Panc1 (cell line): ENCODE data around the gene REXO5. TPM values are rescaled to one million over a fixed set of nuclear protein-coding genes. Genes with fewer than 3 reads are reported as not detected.

ENCODE experiments used
- ATAC-seq: fragments of 200-7000 bp; cut with Tn5 transposase; 2 replicates; pipeline ENCODE4 v1.9.1; 2020; ENCODE audit warnings: mild to moderate bottlenecking, moderate library complexity
- BruUV-seq: library from RNA; stranded (reverse); fragments of 400-500 nt; replicated peaks from 2 replicates; lab custom pipeline; 2021; lab: Mats Ljungman, UMichigan
- CTCF ChIA-PET: fragments of 300-600 bp; sonication (Branson Sonifier 250); formaldehyde crosslinking; loops from one replicate; lab custom pipeline; 2022; ENCODE audit warnings: antibody characterized with exemption; lab: Charles Lee
- POLR2A ChIA-PET: fragments of 300-600 bp; sonication (Branson Sonifier 250); formaldehyde crosslinking; loops from one replicate; lab custom pipeline; 2022; ENCODE audit warnings: antibody characterized with exemption; lab: Charles Lee
- DNase-seq: peaks from one replicate; pipeline ENCODE4 v3.0.0-alpha.2; 2010; ENCODE audit warnings: low read depth, low spot score
- H3K27ac ChIP-seq: 2 replicates; pipeline ENCODE4 v1.5.1; 2011; ENCODE audit warnings: mild to moderate bottlenecking, low read length, inconsistent platforms
- H3K27me3 ChIP-seq: fragments of 200-500 bp; sonication (Bioruptor generic); 2 replicates; pipeline ENCODE4 v1.6.0; 2014; ENCODE audit warnings: low read length, inconsistent platforms; ENCODE audit not compliant: control insufficient read depth, insufficient read depth
- H3K36me3 ChIP-seq: fragments of 200-500 bp; sonication (Bioruptor generic); 2 replicates; pipeline ENCODE4 v1.5.1; 2014; ENCODE audit warnings: inconsistent platforms, mild to moderate bottlenecking, low read length, moderate library complexity; ENCODE audit not compliant: control insufficient read depth, insufficient read depth
- H3K4me1 ChIP-seq: 2 replicates; pipeline ENCODE4 v1.5.1; 2011; ENCODE audit warnings: inconsistent platforms, mild to moderate bottlenecking, low read length, moderate library complexity; ENCODE audit not compliant: control insufficient read depth, insufficient read depth
- H3K4me3 ChIP-seq, 2 experiments: 2 replicates each; pipeline ENCODE4 v1.5.1; 2011 to 2012; ENCODE audit warnings: low read depth in 2 of 2, low read length in 2 of 2, mild to moderate bottlenecking in 2 of 2, inconsistent platforms in 1 of 2, moderate library complexity in 1 of 2
- H3K9me3 ChIP-seq: fragments of 200-500 bp; sonication (Bioruptor generic); 2 replicates; pipeline ENCODE4 v1.5.1; 2014; ENCODE audit warnings: low read depth, mild to moderate bottlenecking, inconsistent platforms, low read length, moderate library complexity; ENCODE audit not compliant: control insufficient read depth, insufficient read depth
- CTCF ChIP-seq: fragments of 450-650 bp; IDR thresholded peaks from 2 replicates; pipeline ENCODE4 v1.5.1; 2017; ENCODE audit warnings: mild to moderate bottlenecking
- POLR2AphosphoS5 ChIP-seq: IDR thresholded peaks from 2 replicates; pipeline ENCODE4 v1.6.1; 2012; ENCODE audit warnings: mild to moderate bottlenecking, low read depth, low read length, moderate library complexity
- REST ChIP-seq, 2 experiments: IDR thresholded peaks; 2 replicates each; pipeline ENCODE4 v1.6.1; 2011 to 2012; ENCODE audit warnings: low read depth in 2 of 2, control low read depth in 1 of 2, low read length in 1 of 2, mild to moderate bottlenecking in 1 of 2, moderate library complexity in 1 of 2; ENCODE audit not compliant: insufficient read depth in 1 of 2
- SIN3A ChIP-seq: IDR thresholded peaks from 2 replicates; pipeline ENCODE4 v1.6.1; 2012; ENCODE audit warnings: low read depth, mild to moderate bottlenecking, low read length, moderate library complexity, borderline replicate concordance; ENCODE audit not compliant: insufficient read depth
- TCF7L2 ChIP-seq: IDR thresholded peaks from 2 replicates; pipeline ENCODE4 v1.6.1; 2011; ENCODE audit warnings: mild to moderate bottlenecking, low read depth, low read length, inconsistent platforms
- in situ Hi-C: cut with HindIII; loops from 2 replicates; pipeline ENCODE4 v1.10.0; 2016; ENCODE audit warnings: low sequenced_read_pairs, low pct_unique_long_range_greater_than_20kb
- intact Hi-C: fragments of 100-400 bp; cut with micrococcal nuclease; formaldehyde crosslinking; loops from one replicate; pipeline ENCODE4 v1.10.0; 2022; ENCODE audit not compliant: unreplicated experiment
- total RNA-seq: library from RNA; stranded (reverse); gene quantifications from one replicate; pipeline ENCODE4 v1.2.1, GENCODE V29; 2021; ENCODE audit not compliant: unreplicated experiment

REXO5 gene
- total RNA-seq, 1 experiment from 2014 or later = 13.6 TPM

GRCh38 chr16:20838240-20838639 is 31.9 kb downstream of the REXO5 start:
- no TSS peak for BruUV-seq
- H3K4me3 ChIP-seq = no peak overlapping the region
- TF ChIP-seq SIN3A = no peak
- no peak for TF ChIP-seq TCF7L2
- no peak for TF ChIP-seq CTCF
- no peak for TF ChIP-seq POLR2AphosphoS5
- TF ChIP-seq REST (IDR thresholded peaks at IDR 0.05; ENCODE audit: insufficient read depth in 1 of 2, low read depth in 2 of 2, low read length in 1 of 2) = no peak
- no peak overlapping the region for H3K27ac ChIP-seq
- no peak for DNase-seq
- H3K4me1 ChIP-seq = no peaks in the 10 kb centered on the region
- no peaks in the 10 kb centered on the region for H3K9me3 ChIP-seq
- peaks cover 17% of the 10 kb centered on the region for H3K36me3 ChIP-seq
- POLR2A ChIA-PET = no interaction called here
- CTCF ChIA-PET = no interaction called here
- intact Hi-C loops (no loop called here), in situ Hi-C loops (no loop called here)
- no peak for ATAC-seq
- no peaks in the 10 kb centered on the region for H3K27me3 ChIP-seq

- ChIA-PET POLR2A (no interaction called here), CTCF (no interaction called here)
- Histone ChIP-seq H3K36me3 (peaks cover 15% of the 10 kb centered on the region), H3K4me1 (no peaks in the 10 kb centered on the region), H3K27me3 (no peaks in the 10 kb centered on the region), H3K27ac (no peak overlapping the region), H3K4me3 (no peak overlapping the region), H3K9me3 (no peaks in the 10 kb centered on the region)
- DNase-seq (no peak), ATAC-seq (no peak)
- intact Hi-C loops = no loop called here
- in situ Hi-C loops = no loop called here
- TF ChIP-seq CTCF (no peak), POLR2AphosphoS5 (no peak), REST (IDR thresholded peaks at IDR 0.05; ENCODE audit: insufficient read depth in 1 of 2, low read depth in 2 of 2, low read length in 1 of 2) (no peak), SIN3A (no peak), TCF7L2 (no peak)
- no TSS peak for BruUV-seq
These were observed 33.2 kb downstream of the REXO5 start for GRCh38 chr16:20839504-20839903.
